ENCODE results near the gene PRKAA2. TPM values are rescaled to one million over a fixed set of nuclear protein-coding genes. Genes with fewer than 3 reads are reported as not detected.

Gene PRKAA2
- total RNA-seq, 1 donor from 2014 or later, result 4.8 TPM

DNA sequence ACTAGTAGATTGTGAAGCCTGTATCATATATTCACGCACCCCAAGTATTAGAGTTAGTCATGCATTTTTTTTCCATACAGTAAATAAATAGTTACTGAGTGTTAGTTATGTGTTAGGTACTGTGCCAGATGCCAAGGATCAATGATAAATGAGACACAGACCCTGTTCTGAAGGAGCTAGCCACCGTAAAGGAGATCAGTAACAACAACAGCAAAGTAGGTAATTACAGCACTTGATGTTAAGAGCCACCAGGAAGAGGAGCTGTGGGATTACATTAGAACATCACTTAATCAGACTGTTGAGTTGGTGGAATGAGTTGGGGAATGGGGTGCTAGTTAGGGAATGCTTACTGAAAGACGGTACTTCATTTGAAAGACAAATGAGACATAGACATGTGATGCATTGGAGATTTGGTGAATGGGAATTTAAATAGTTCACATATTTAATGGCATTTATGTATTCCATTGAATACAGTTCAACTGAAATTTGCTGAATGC, 21.0 kb downstream of the PRKAA2 start:
- H3K4me1 Mint-ChIP-seq, result no peaks in the 10 kb centered on the region
- no peak for DNase-seq (ENCODE audit: low read depth, low spot score)
- peaks cover 3% of the 10 kb centered on the region for H3K36me3 Mint-ChIP-seq (ENCODE audit: low read depth)
- H3K27ac Mint-ChIP-seq (ENCODE audit: unreplicated experiment), result no peak overlapping the region
- no peaks in the 10 kb centered on the region for H3K27me3 Mint-ChIP-seq (ENCODE audit: low read depth)
- no peaks in the 10 kb centered on the region for H3K9me3 Mint-ChIP-seq
- no peak overlapping the region for H3K4me3 Mint-ChIP-seq
- TF ChIP-seq, protein P1, sequence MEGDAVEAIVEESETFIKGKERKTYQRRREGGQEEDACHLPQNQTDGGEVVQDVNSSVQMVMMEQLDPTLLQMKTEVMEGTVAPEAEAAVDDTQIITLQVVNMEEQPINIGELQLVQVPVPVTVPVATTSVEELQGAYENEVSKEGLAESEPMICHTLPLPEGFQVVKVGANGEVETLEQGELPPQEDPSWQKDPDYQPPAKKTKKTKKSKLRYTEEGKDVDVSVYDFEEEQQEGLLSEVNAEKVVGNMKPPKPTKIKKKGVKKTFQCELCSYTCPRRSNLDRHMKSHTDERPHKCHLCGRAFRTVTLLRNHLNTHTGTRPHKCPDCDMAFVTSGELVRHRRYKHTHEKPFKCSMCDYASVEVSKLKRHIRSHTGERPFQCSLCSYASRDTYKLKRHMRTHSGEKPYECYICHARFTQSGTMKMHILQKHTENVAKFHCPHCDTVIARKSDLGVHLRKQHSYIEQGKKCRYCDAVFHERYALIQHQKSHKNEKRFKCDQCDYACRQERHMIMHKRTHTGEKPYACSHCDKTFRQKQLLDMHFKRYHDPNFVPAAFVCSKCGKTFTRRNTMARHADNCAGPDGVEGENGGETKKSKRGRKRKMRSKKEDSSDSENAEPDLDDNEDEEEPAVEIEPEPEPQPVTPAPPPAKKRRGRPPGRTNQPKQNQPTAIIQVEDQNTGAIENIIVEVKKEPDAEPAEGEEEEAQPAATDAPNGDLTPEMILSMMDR (conservative IDR thresholded peaks at IDR 0.05), result no peak

DNA sequence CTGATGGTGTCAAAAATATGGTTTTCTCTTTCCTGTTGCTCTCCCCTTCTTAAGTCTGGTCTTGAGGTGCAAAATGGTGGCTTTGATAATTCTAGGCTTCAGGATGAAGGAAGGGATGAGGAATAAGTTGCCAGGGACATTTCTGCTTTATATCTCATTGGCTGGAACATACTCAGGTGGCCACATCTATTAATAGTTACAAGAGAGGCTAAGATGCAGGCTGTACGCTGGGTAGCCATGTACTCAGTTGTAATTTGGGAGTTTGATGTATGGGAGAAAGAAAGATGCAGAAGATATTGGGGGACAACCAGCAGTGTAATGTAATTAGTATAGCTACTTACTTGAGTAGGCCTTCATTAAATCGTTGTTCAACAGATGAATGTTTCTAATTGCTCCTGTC, 25.2 kb downstream of the PRKAA2 start:
- no peak for DNase-seq (ENCODE audit: low read depth, low spot score)
- TF ChIP-seq, protein P1 (conservative IDR thresholded peaks at IDR 0.05), result no peak
- H3K9me3 Mint-ChIP-seq, result no peaks in the 10 kb centered on the region
- H3K27me3 Mint-ChIP-seq (ENCODE audit: low read depth), result no peaks in the 10 kb centered on the region
- no peaks in the 10 kb centered on the region for H3K36me3 Mint-ChIP-seq (ENCODE audit: low read depth)
- no peak overlapping the region for H3K27ac Mint-ChIP-seq (ENCODE audit: unreplicated experiment)
- no peak overlapping the region for H3K4me3 Mint-ChIP-seq
- H3K4me1 Mint-ChIP-seq, result no peaks in the 10 kb centered on the region

DNA sequence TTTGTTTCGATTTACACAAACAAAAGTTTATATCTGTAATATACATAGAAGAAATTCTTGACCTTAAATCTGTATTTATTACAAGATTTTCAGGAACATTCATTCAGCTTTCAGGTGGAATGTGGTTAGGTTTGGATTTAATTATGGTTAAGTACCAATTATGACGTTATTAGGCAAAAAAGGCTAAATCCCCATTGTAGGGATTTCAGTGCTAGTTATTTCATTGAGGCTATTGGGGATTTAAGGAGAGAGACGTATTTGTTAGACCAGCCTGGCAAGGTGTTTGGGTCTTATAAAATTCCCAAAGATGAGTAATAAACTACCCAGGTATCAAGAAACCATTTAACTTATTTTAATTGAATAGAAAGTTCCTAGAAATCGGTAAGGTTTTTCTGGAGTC, 26.0 kb downstream of the PRKAA2 start:
- H3K27me3 Mint-ChIP-seq (ENCODE audit: low read depth), result no peaks in the 10 kb centered on the region
- TF ChIP-seq, protein P1 (conservative IDR thresholded peaks at IDR 0.05), result no peak
- H3K27ac Mint-ChIP-seq (ENCODE audit: unreplicated experiment), result no peak overlapping the region
- H3K36me3 Mint-ChIP-seq (ENCODE audit: low read depth), result no peaks in the 10 kb centered on the region
- H3K4me1 Mint-ChIP-seq, result no peaks in the 10 kb centered on the region
- no peak for DNase-seq (ENCODE audit: low read depth, low spot score)
- no peaks in the 10 kb centered on the region for H3K9me3 Mint-ChIP-seq
- H3K4me3 Mint-ChIP-seq, result no peak overlapping the region

DNA sequence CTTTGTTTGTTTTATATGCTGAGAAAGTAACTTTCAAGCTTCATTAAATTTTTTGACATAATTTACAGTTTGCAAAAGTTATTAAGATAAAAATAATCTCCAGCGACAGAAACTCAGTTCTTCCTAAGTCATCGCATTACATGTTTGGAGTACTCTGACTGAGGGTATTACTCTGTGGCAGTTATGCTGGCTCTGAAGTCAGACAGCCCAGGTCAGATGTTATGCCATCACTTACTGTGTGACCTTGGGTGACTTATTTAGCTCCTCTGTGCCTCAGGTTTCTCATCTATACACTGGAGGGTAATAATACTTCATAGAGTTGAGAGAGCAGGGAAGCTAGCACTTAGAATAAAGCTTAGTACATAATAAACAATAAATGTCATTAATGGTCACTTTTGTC, 26.4 kb downstream of the PRKAA2 start:
- no peaks in the 10 kb centered on the region for H3K4me1 Mint-ChIP-seq
- no peak overlapping the region for H3K4me3 Mint-ChIP-seq
- no peak for DNase-seq (ENCODE audit: low read depth, low spot score)
- H3K9me3 Mint-ChIP-seq, result no peaks in the 10 kb centered on the region
- H3K27me3 Mint-ChIP-seq (ENCODE audit: low read depth), result no peaks in the 10 kb centered on the region
- TF ChIP-seq, protein P1 (conservative IDR thresholded peaks at IDR 0.05), result no peak
- H3K36me3 Mint-ChIP-seq (ENCODE audit: low read depth), result no peaks in the 10 kb centered on the region
- H3K27ac Mint-ChIP-seq (ENCODE audit: unreplicated experiment), result no peak overlapping the region

DNA sequence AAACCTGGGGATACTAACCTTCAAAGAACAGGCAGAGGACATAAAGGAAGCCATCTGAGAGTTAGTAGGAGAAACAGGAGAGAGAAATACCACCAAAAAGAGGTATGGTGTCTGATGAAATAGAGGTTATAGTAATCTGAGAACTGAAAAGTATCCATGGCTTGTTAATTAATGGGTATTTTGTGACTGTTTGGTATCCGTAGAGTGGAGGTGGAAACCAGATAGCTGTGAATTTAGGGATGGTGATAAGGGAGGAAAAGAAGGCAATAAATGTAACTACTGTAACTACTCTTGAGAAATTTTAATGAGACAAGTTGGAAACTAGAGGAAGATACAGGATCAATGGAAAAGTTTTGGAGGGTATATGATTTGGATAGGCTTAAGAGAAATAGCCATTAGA, 27.5 kb downstream of the PRKAA2 start:
- Mint-ChIP-seq H3K27me3 (ENCODE audit: low read depth) (no peaks in the 10 kb centered on the region), H3K36me3 (ENCODE audit: low read depth) (peaks cover 3% of the 10 kb centered on the region), H3K4me3 (no peak overlapping the region), H3K4me1 (no peaks in the 10 kb centered on the region), H3K27ac (ENCODE audit: unreplicated experiment) (no peak overlapping the region), H3K9me3 (no peaks in the 10 kb centered on the region)
- DNase-seq (ENCODE audit: low read depth, low spot score), result no peak
- TF ChIP-seq, protein P1 (conservative IDR thresholded peaks at IDR 0.05), result no peak

DNA sequence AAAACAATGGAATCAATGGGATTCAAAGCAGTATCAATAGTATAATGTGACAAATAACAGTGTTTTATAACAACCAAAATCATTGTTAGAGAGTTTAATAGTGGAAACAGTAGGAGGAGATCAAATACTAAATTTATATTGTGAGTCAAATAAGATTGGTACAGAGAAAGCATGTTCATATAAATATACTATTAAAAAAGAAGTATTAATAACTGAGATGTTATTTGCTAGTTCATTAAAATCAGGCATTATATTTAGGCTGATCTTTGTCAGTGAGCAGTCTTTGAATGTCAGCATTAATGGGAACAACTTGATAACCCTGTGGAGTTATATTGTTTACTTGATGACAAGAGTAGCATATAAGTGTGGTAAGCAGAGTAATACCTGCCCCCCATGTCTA, 30.6 kb downstream of the PRKAA2 start:
- TF ChIP-seq, protein P1 (conservative IDR thresholded peaks at IDR 0.05), result no peak
- H3K36me3 Mint-ChIP-seq (ENCODE audit: low read depth), result peaks cover 10% of the 10 kb centered on the region
- no peak overlapping the region for H3K27ac Mint-ChIP-seq (ENCODE audit: unreplicated experiment)
- no peaks in the 10 kb centered on the region for H3K4me1 Mint-ChIP-seq
- H3K27me3 Mint-ChIP-seq (ENCODE audit: low read depth), result no peaks in the 10 kb centered on the region
- DNase-seq (ENCODE audit: low read depth, low spot score), result no peak
- no peak overlapping the region for H3K4me3 Mint-ChIP-seq
- H3K9me3 Mint-ChIP-seq, result no peaks in the 10 kb centered on the region

Data from neural crest cell (in vitro differentiated cells).